GM12878 (cell line): ENCODE results near the gene MARCKSL1.

ENCODE experiments used
- CHD2 ChIP-seq: IDR thresholded peaks from 2 replicates; pipeline ENCODE4 v1.6.1; 2011; ENCODE audit warnings: low read depth, low read length, improper control_type of control experiment, borderline replicate concordance
- CHD4 ChIP-seq: fragments of 200-600 bp; sonication (generic); IDR thresholded peaks from 2 replicates; pipeline ENCODE4 v1.6.1; 2016; ENCODE audit warnings: mild to moderate bottlenecking
- EZH2 ChIP-seq: IDR thresholded peaks from 2 replicates; pipeline ENCODE4 v1.6.1; 2012; ENCODE audit warnings: low read depth, mild to moderate bottlenecking, control low read depth, inconsistent platforms, low read length, borderline replicate concordance; ENCODE audit not compliant: control insufficient read depth
- GABPA ChIP-seq: IDR thresholded peaks from 2 replicates; pipeline ENCODE4 v1.6.1; 2014; ENCODE audit warnings: antibody characterized with exemption, low read depth, mild to moderate bottlenecking, inconsistent platforms
- HDGF ChIP-seq: fragments of 450-650 bp; IDR thresholded peaks from 2 replicates; pipeline ENCODE4 v1.6.1; 2016; ENCODE audit warnings: antibody characterized with exemption
- NRF1 ChIP-seq: conservative IDR thresholded peaks from 2 replicates; pipeline ENCODE4 v1.6.1; 2011; ENCODE audit warnings: mild to moderate bottlenecking, low read depth, low read length, improper control_type of control experiment
- POLR2AphosphoS2 ChIP-seq: IDR thresholded peaks from 2 replicates; pipeline ENCODE4 v1.6.1; 2011; ENCODE audit warnings: low read depth, mild to moderate bottlenecking, low read length, improper control_type of control experiment, moderate library complexity
- SREBF1 ChIP-seq: IDR thresholded peaks from 2 replicates; pipeline ENCODE4 v1.6.1; 2012; ENCODE audit warnings: mild to moderate bottlenecking, low read length
- TF ChIP-seq, protein P1 (sequence below), 3 experiments: IDR thresholded peaks in 2 of 3; conservative IDR thresholded peaks in 1 of 3; 2 replicates each; pipeline ENCODE4 v1.5.1; 2011; ENCODE audit warnings: low read depth in 3 of 3, low read length in 3 of 3, mild to moderate bottlenecking in 3 of 3, control low read depth in 2 of 3, moderate library complexity in 2 of 3, inconsistent platforms in 1 of 3, mixed read lengths in 1 of 3; ENCODE audit not compliant: control insufficient read depth in 2 of 3, insufficient read depth in 1 of 3; ENCODE audit errors: extremely low read depth in 1 of 3
- TF ChIP-seq, protein P2 (sequence below): IDR thresholded peaks from 2 replicates; pipeline ENCODE4 v1.6.1; 2012; ENCODE audit warnings: mild to moderate bottlenecking, low read depth, low read length
- TF ChIP-seq, protein P3 (sequence below): fragments of 450-650 bp; IDR thresholded peaks from 2 replicates; pipeline ENCODE4 v1.6.1; 2016; ENCODE audit warnings: mild to moderate bottlenecking
- TF ChIP-seq, protein P4 (sequence below): fragments of 450-650 bp; IDR thresholded peaks from 2 replicates; pipeline ENCODE4 v1.6.1; 2017; ENCODE audit warnings: low read depth, mild to moderate bottlenecking, moderate library complexity
- TF ChIP-seq, protein P5 (sequence below): fragments of 450-650 bp; IDR thresholded peaks from 2 replicates; pipeline ENCODE4 v1.6.1; 2014; ENCODE audit warnings: mild to moderate bottlenecking

DNA sequence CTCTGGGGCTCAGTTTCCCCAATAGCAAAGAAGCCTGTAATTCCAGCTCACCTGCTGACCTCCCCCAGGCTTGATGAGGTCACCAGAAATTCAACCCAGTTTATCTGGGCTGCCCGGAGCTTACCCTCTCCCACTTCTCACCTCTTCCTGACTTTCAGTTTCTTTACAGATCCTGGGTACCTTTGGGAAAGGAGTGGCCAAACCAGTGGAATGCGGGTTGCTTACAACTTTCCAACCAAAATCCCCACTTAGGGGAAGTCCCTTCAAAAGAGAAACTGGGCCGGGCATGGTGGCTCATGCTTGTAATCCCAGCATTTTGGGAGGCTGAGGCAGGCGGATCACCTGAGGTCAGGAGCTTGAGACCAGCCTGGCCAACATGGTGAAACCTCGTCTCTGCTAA, 5.9 kb upstream of the MARCKSL1 start:
- TF ChIP-seq, protein P1, sequence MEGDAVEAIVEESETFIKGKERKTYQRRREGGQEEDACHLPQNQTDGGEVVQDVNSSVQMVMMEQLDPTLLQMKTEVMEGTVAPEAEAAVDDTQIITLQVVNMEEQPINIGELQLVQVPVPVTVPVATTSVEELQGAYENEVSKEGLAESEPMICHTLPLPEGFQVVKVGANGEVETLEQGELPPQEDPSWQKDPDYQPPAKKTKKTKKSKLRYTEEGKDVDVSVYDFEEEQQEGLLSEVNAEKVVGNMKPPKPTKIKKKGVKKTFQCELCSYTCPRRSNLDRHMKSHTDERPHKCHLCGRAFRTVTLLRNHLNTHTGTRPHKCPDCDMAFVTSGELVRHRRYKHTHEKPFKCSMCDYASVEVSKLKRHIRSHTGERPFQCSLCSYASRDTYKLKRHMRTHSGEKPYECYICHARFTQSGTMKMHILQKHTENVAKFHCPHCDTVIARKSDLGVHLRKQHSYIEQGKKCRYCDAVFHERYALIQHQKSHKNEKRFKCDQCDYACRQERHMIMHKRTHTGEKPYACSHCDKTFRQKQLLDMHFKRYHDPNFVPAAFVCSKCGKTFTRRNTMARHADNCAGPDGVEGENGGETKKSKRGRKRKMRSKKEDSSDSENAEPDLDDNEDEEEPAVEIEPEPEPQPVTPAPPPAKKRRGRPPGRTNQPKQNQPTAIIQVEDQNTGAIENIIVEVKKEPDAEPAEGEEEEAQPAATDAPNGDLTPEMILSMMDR (IDR thresholded peaks at IDR 0.05 in 2 of 3, conservative IDR thresholded peaks at IDR 0.05 in 1 of 3; ENCODE audit: control insufficient read depth in 2 of 3, extremely low read depth in 1 of 3, insufficient read depth in 1 of 3, low read depth in 3 of 3, low read length in 3 of 3), result no peak
- TF ChIP-seq, protein P2, sequence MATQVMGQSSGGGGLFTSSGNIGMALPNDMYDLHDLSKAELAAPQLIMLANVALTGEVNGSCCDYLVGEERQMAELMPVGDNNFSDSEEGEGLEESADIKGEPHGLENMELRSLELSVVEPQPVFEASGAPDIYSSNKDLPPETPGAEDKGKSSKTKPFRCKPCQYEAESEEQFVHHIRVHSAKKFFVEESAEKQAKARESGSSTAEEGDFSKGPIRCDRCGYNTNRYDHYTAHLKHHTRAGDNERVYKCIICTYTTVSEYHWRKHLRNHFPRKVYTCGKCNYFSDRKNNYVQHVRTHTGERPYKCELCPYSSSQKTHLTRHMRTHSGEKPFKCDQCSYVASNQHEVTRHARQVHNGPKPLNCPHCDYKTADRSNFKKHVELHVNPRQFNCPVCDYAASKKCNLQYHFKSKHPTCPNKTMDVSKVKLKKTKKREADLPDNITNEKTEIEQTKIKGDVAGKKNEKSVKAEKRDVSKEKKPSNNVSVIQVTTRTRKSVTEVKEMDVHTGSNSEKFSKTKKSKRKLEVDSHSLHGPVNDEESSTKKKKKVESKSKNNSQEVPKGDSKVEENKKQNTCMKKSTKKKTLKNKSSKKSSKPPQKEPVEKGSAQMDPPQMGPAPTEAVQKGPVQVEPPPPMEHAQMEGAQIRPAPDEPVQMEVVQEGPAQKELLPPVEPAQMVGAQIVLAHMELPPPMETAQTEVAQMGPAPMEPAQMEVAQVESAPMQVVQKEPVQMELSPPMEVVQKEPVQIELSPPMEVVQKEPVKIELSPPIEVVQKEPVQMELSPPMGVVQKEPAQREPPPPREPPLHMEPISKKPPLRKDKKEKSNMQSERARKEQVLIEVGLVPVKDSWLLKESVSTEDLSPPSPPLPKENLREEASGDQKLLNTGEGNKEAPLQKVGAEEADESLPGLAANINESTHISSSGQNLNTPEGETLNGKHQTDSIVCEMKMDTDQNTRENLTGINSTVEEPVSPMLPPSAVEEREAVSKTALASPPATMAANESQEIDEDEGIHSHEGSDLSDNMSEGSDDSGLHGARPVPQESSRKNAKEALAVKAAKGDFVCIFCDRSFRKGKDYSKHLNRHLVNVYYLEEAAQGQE, result no peak
- TF ChIP-seq CHD4, result no peak
- TF ChIP-seq, protein P3, sequence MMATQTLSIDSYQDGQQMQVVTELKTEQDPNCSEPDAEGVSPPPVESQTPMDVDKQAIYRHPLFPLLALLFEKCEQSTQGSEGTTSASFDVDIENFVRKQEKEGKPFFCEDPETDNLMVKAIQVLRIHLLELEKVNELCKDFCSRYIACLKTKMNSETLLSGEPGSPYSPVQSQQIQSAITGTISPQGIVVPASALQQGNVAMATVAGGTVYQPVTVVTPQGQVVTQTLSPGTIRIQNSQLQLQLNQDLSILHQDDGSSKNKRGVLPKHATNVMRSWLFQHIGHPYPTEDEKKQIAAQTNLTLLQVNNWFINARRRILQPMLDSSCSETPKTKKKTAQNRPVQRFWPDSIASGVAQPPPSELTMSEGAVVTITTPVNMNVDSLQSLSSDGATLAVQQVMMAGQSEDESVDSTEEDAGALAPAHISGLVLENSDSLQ, result no peak
- TF ChIP-seq HDGF, result no peak
- no peak for TF ChIP-seq EZH2
- TF ChIP-seq SREBF1, result no peak
- no peak for TF ChIP-seq NRF1
- TF ChIP-seq CHD2, result no peak
- TF ChIP-seq POLR2AphosphoS2, result no peak
- no peak for TF ChIP-seq GABPA
- TF ChIP-seq, protein P4, sequence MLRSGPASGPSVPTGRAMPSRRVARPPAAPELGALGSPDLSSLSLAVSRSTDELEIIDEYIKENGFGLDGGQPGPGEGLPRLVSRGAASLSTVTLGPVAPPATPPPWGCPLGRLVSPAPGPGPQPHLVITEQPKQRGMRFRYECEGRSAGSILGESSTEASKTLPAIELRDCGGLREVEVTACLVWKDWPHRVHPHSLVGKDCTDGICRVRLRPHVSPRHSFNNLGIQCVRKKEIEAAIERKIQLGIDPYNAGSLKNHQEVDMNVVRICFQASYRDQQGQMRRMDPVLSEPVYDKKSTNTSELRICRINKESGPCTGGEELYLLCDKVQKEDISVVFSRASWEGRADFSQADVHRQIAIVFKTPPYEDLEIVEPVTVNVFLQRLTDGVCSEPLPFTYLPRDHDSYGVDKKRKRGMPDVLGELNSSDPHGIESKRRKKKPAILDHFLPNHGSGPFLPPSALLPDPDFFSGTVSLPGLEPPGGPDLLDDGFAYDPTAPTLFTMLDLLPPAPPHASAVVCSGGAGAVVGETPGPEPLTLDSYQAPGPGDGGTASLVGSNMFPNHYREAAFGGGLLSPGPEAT, result peak; percentile 54; the same call in 1 of the 2 replicates
- TF ChIP-seq, protein P5, sequence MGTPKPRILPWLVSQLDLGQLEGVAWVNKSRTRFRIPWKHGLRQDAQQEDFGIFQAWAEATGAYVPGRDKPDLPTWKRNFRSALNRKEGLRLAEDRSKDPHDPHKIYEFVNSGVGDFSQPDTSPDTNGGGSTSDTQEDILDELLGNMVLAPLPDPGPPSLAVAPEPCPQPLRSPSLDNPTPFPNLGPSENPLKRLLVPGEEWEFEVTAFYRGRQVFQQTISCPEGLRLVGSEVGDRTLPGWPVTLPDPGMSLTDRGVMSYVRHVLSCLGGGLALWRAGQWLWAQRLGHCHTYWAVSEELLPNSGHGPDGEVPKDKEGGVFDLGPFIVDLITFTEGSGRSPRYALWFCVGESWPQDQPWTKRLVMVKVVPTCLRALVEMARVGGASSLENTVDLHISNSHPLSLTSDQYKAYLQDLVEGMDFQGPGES, result no peak
